Neural progenitor cell (in vitro differentiated cells): ENCODE results near the gene ZDHHC22.

Experiments used
- EZH2 ChIP-seq: fragments of 200-600 bp; sonication (generic); IDR thresholded peaks from 2 replicates; pipeline ENCODE4 v1.6.1; 2017; ENCODE audit warnings: antibody characterized with exemption, mild to moderate bottlenecking, moderate library complexity
- EZH2phosphoT487 ChIP-seq: fragments of 200-600 bp; sonication (generic); IDR thresholded peaks from 2 replicates; pipeline ENCODE4 v1.6.1; 2017; ENCODE audit warnings: antibody characterized with exemption
- TF ChIP-seq, protein P1 (sequence below): fragments of 200-600 bp; sonication (generic); IDR thresholded peaks from 2 replicates; pipeline ENCODE4 v1.5.1; 2017; ENCODE audit warnings: antibody characterized with exemption, mild to moderate bottlenecking

DNA sequence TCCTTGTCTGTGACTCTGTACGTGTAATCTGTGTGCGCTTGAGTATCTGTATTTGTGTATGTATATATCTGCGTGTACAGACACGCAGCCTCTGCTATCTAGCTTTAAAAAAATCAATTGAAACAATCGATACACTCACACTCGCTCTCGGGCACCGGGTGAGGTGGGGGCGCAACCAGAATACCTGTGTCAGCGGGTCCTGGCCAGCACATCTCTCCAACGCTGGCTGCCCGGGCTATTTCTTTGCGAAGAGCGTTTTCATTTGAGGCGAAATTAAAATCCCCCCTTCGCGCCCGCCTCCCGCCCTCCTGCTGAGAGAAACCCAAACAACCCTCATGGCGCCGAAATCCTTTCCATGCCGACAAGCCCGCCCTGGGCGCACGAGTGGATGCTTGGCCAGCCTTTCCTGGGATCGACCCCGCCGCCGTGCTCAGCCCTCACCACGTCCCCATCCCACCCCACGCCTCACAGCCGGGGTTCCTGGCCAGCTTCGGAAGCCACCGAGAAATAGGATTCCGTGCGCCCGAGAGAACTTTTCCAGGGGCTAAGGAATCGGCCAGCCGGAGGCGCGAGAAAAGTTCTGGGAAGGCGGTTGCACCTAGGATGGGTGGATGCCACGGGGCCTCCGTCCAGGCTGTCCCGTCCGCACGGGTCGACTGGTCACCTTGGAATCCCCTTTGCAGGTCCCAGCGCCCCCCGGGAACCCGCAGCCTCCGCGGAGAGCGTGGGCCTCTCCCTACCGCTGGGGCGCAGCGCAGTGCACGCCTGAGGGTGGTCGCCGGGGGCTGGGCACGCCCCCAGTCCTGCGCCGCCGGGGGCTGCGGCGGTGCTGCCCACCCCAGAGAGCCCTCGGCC lies 1.0 kb downstream of the ZDHHC22 start:
- TF ChIP-seq, protein P1, sequence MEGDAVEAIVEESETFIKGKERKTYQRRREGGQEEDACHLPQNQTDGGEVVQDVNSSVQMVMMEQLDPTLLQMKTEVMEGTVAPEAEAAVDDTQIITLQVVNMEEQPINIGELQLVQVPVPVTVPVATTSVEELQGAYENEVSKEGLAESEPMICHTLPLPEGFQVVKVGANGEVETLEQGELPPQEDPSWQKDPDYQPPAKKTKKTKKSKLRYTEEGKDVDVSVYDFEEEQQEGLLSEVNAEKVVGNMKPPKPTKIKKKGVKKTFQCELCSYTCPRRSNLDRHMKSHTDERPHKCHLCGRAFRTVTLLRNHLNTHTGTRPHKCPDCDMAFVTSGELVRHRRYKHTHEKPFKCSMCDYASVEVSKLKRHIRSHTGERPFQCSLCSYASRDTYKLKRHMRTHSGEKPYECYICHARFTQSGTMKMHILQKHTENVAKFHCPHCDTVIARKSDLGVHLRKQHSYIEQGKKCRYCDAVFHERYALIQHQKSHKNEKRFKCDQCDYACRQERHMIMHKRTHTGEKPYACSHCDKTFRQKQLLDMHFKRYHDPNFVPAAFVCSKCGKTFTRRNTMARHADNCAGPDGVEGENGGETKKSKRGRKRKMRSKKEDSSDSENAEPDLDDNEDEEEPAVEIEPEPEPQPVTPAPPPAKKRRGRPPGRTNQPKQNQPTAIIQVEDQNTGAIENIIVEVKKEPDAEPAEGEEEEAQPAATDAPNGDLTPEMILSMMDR, result no peak
- peak; percentile 42 for TF ChIP-seq EZH2phosphoT487
- TF ChIP-seq EZH2, result peak; percentile 82
